ENCODE measurements around the gene WTAP. TPM values are rescaled to one million over a fixed set of nuclear protein-coding genes. Genes with fewer than 3 reads are reported as not detected.

Gene WTAP
- 78.4 TPM for total RNA-seq
- long read RNA-seq, transcript WTAP-201 (6 exons, 1,622 nt), result major isoform, 29 of 87 reads
- long read RNA-seq, transcript WTAP-206 (8 exons, 2,109 nt), result minor isoform, 20 of 87 reads
- long read RNA-seq, transcript WTAP-202 (8 exons, 3,656 nt), result minor isoform, 13 of 87 reads
- long read RNA-seq, partial matches to known transcripts, result 18 of 87 reads
- long read RNA-seq, other reads (novel, unspliced or antisense), result 6 of 87 reads

DNA sequence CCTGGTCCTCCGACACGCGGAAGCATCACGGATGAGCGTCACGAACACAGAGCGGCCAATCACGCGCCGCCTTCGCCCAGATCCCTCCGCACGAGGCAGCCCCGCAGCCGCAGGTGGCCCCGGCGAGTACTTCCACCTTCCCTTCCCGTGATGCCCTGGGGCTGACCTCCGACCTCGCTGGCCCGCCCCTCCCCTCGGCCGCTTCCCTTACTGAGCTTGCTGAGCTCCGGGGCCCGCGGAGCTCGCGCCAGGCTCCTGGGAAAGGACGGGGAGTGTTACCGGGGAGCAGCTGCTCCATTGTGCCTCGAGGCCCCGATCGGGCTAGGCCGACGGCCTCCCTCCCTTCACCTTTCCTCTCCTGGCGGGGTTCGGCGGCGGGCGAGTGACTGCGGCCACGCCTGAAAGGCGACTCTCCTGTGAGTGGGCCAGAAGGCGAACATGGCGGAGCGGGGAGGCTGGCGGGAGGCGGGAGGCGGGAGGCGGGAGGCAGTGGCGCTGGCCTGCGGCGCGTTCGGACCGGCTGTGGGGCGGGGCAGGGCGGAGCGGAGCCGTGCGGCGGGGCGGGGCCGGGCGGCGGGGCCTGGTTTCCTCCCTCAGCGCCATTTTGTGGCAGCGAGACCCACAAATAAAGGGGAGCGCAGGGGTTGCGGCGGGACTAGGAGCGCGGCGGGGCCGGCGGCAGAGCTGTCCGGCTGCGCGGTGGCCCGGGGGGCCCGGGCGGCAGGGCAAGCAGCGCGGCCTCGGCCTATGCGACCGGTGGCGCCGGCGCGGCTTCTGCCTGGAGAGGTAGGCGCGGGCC is at the start of gene WTAP:
Gene WTAP, plus strand, starts transcription at position 589 of the 799 bp plus-strand sequence. CDS start 8,760 bp downstream, outside the sequence.
- Histone ChIP-seq H3K4me3 (peak within 1 kb of the TSS; percentile 85), H3K27ac (peak within 1 kb of the TSS; percentile 98), H3K4me1 (peaks cover 48% of the 10 kb centered on the region), H3K9me3 (no peaks in the 10 kb centered on the region), H3K27me3 (ENCODE audit: low read depth) (no peaks in the 10 kb centered on the region), H3K36me3 (no peaks in the 10 kb centered on the region)
- DNase-seq (peak; percentile 97), ATAC-seq (peak; percentile 97 to 98)
- intact Hi-C loops (cut with DNase I), result no loop called here
- TF ChIP-seq, protein P1, sequence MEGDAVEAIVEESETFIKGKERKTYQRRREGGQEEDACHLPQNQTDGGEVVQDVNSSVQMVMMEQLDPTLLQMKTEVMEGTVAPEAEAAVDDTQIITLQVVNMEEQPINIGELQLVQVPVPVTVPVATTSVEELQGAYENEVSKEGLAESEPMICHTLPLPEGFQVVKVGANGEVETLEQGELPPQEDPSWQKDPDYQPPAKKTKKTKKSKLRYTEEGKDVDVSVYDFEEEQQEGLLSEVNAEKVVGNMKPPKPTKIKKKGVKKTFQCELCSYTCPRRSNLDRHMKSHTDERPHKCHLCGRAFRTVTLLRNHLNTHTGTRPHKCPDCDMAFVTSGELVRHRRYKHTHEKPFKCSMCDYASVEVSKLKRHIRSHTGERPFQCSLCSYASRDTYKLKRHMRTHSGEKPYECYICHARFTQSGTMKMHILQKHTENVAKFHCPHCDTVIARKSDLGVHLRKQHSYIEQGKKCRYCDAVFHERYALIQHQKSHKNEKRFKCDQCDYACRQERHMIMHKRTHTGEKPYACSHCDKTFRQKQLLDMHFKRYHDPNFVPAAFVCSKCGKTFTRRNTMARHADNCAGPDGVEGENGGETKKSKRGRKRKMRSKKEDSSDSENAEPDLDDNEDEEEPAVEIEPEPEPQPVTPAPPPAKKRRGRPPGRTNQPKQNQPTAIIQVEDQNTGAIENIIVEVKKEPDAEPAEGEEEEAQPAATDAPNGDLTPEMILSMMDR (IDR thresholded peaks at IDR 0.05), result no peak

DNA sequence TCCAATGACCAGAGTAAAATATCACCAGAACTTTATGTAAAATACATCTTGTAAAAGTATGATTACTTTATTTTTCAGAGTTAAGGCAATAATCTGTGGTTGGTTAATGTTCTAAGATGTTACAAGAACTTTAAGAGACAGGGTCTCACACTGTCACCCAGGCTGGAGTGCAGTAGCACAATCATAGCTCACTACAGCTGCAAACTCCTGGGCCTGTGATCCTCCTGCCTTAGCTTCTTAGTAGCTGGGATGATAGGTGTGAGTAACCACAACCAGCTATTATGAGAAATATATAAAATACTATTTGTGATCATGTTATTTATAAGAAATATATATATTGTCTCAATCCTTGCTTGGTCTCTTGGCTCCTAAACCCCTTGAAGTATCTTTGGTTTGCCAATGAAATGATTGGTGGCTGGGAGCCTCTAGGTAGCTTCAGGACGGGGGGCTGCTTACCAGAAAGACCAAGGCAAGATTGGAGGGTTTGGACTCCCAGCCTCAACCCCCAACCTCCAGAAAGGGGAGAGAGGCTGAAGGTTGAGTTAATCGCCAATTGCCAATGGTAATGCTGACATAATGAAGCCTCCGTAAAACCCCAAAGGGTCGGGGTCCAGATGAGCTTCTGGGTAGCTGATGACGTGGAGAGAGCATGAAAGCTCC is 49.7 kb upstream of the WTAP start:
- peak in 1 of 2 donors; percentile 31 for ATAC-seq
- H3K4me1 ChIP-seq, result peaks cover 35% of the 10 kb centered on the region
- DNase-seq, result no peak

DNA sequence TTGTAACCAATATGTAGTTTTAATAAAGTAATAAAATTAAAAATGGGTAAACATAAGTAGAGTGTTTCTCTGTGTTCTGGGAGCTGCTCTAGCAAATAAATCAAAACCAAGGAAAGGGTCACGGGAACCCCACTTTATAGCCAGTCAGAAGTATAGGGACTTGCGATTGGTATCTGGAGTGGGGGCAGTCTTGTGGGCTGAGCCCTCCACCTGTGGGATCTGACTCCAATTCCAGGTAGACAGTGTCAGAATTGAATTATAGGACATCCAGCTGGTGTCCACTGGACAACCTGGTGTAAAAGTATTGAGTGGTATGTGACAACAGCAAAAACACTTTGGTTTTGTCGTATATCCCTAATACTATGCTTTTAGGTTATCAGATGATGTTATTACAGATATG is 48.7 kb upstream of the WTAP start:
- peaks cover 61% of the 10 kb centered on the region for H3K36me3 ChIP-seq
- peak in 1 of 2 donors; percentile 11 for ATAC-seq
- TF ChIP-seq, protein P1 (IDR thresholded peaks at IDR 0.05), result no peak

More for the DNA sequence above, 49.7 kb upstream of the WTAP start:
- TF ChIP-seq, protein P1 (IDR thresholded peaks at IDR 0.05), result no peak
- H3K9me3 ChIP-seq, result no peaks in the 10 kb centered on the region
- no peaks in the 10 kb centered on the region for H3K27me3 ChIP-seq (ENCODE audit: low read depth)
- intact Hi-C loops (cut with DNase I), result no loop called here
- no peak overlapping the region for H3K4me3 ChIP-seq
- H3K36me3 ChIP-seq, result peaks cover 51% of the 10 kb centered on the region
- H3K27ac ChIP-seq, result no peak overlapping the region

GRCh38 chr6:159679091-159680077 is 47.9 kb upstream of the WTAP start:
- Histone ChIP-seq H3K27ac (peak overlapping the region; percentile 15), H3K9me3 (no peaks in the 10 kb centered on the region), H3K27me3 (ENCODE audit: low read depth) (no peaks in the 10 kb centered on the region), H3K4me1 (peaks cover 51% of the 10 kb centered on the region), H3K36me3 (peaks cover 69% of the 10 kb centered on the region), H3K4me3 (no peak overlapping the region)
- intact Hi-C loops (cut with DNase I), result no loop called here
- TF ChIP-seq, protein P1 (IDR thresholded peaks at IDR 0.05), result no peak
- ATAC-seq (peak; percentile 25 to 48), DNase-seq (no peak)

More for the DNA sequence above, 48.7 kb upstream of the WTAP start:
- no peak for DNase-seq
- Histone ChIP-seq H3K4me3 (no peak overlapping the region), H3K27ac (peak overlapping the region; percentile 15), H3K27me3 (ENCODE audit: low read depth) (no peaks in the 10 kb centered on the region), H3K4me1 (peaks cover 44% of the 10 kb centered on the region), H3K9me3 (no peaks in the 10 kb centered on the region)
- intact Hi-C loops (cut with DNase I), result no loop called here

Data from lower lobe of right lung (tissue), 2 donors.